ENCODE results near the gene SIPA1. TPM values are rescaled to one million over a fixed set of nuclear protein-coding genes. Genes with fewer than 3 reads are reported as not detected.

Gene SIPA1
- total RNA-seq, 4 donors from 2014 or later = 40.7 to 56.3 (median 45.8) TPM

- WGBS = 94% methylated on average over 7 of the region's 14 CpGs
Measured at GRCh38 chr11:65618763-65619162, 19.1 kb upstream of the SIPA1 start.

GRCh38 chr11:65619281-65619928 is 18.5 kb upstream of the SIPA1 start:
- Histone ChIP-seq H3K9me3 (no peaks in the 10 kb centered on the region), H3K4me1 (peaks cover 14 to 25% (median 21%) of the 10 kb centered on the region in 4 donors), H3K36me3 (peaks cover 36 to 75% (median 73%) of the 10 kb centered on the region in 4 donors), H3K27ac (replicated peaks in 1 of 4) (no peak overlapping the region), H3K4me3 (no peak overlapping the region), H3K27me3 (no peaks in the 10 kb centered on the region)
- 89% methylated on average over 19 of the region's 29 CpGs for whole genome bisulfite sequencing
- DNase-seq (ENCODE audit: extremely low spot score) = no peak
- TF ChIP-seq POLR2AphosphoS5 (IDR thresholded peaks at IDR 0.05) = no peak
- TF ChIP-seq, protein P1, sequence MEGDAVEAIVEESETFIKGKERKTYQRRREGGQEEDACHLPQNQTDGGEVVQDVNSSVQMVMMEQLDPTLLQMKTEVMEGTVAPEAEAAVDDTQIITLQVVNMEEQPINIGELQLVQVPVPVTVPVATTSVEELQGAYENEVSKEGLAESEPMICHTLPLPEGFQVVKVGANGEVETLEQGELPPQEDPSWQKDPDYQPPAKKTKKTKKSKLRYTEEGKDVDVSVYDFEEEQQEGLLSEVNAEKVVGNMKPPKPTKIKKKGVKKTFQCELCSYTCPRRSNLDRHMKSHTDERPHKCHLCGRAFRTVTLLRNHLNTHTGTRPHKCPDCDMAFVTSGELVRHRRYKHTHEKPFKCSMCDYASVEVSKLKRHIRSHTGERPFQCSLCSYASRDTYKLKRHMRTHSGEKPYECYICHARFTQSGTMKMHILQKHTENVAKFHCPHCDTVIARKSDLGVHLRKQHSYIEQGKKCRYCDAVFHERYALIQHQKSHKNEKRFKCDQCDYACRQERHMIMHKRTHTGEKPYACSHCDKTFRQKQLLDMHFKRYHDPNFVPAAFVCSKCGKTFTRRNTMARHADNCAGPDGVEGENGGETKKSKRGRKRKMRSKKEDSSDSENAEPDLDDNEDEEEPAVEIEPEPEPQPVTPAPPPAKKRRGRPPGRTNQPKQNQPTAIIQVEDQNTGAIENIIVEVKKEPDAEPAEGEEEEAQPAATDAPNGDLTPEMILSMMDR (IDR thresholded peaks at IDR 0.05) = no peak
- no peak for TF ChIP-seq EP300 (IDR thresholded peaks at IDR 0.05)
- no peak for TF ChIP-seq POLR2A (IDR thresholded peaks at IDR 0.05; ENCODE audit: low read depth)
- intact Hi-C loops (cut with DNase I) = no loop called here

More at GRCh38 chr11:65618763-65619162, 19.1 kb upstream of the SIPA1 start:
- H3K27ac ChIP-seq (replicated peaks in 1 of 4) = no peak overlapping the region
- peaks cover 31 to 69% (median 67%) of the 10 kb centered on the region in 4 donors for H3K36me3 ChIP-seq
- no peaks in the 10 kb centered on the region for H3K27me3 ChIP-seq
- H3K9me3 ChIP-seq = no peaks in the 10 kb centered on the region
- peaks cover 14 to 26% (median 21%) of the 10 kb centered on the region in 4 donors for H3K4me1 ChIP-seq
- intact Hi-C loops (cut with DNase I) = no loop called here
- no peak overlapping the region for H3K4me3 ChIP-seq
- DNase-seq (ENCODE audit: extremely low spot score) = no peak
- TF ChIP-seq POLR2A (IDR thresholded peaks at IDR 0.05; ENCODE audit: low read depth) (no peak), POLR2AphosphoS5 (IDR thresholded peaks at IDR 0.05) (no peak), EP300 (IDR thresholded peaks at IDR 0.05) (no peak)
- TF ChIP-seq, protein P1 (IDR thresholded peaks at IDR 0.05) = no peak

GRCh38 chr11:65620666-65621065 is 17.2 kb upstream of the SIPA1 start:
- H3K27ac ChIP-seq (replicated peaks in 1 of 4) = no peak overlapping the region
- no peak for DNase-seq (ENCODE audit: extremely low spot score)
- TF ChIP-seq, protein P1 (IDR thresholded peaks at IDR 0.05) = no peak
- TF ChIP-seq POLR2A (IDR thresholded peaks at IDR 0.05; ENCODE audit: low read depth) = no peak
- TF ChIP-seq POLR2AphosphoS5 (IDR thresholded peaks at IDR 0.05) = no peak
- no peak for TF ChIP-seq EP300 (IDR thresholded peaks at IDR 0.05)
- no peak overlapping the region for H3K4me3 ChIP-seq
- peaks cover 48 to 88% (median 86%) of the 10 kb centered on the region in 4 donors for H3K36me3 ChIP-seq
- 89% methylated on average over 9 of the region's 19 CpGs for WGBS
- H3K4me1 ChIP-seq = peaks cover 14 to 27% (median 21%) of the 10 kb centered on the region in 4 donors
- H3K9me3 ChIP-seq = no peaks in the 10 kb centered on the region
- H3K27me3 ChIP-seq = no peaks in the 10 kb centered on the region
- intact Hi-C loops (cut with DNase I) = loop anchor here (10.0 kb wide), 1 partner anchor 194 kb away; no protein-coding TSS in a partner anchor

DNA sequence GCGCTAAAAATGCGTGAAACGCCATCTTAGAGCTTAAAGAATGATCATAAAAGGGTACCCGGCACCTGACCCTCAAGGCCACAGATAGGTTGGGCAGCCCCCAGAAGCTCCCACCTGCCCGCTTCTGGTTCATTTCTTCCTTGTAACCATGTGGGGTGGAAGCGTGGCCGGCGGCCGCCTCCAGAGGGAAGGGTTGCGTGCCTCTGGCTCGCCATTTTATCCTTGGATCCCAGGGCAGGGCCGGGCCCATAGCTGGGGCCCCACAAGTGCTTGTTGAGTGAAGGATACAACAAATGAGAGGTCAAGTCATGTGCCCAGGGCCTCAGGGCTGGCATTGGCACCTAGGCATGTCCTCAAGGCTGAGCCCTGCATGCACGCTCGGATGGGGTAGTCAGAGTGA is 16.4 kb upstream of the SIPA1 start:
- H3K4me1 ChIP-seq = peaks cover 11 to 26% (median 20%) of the 10 kb centered on the region in 4 donors
- no peaks in the 10 kb centered on the region for H3K27me3 ChIP-seq
- TF ChIP-seq POLR2AphosphoS5 (IDR thresholded peaks at IDR 0.05) (no peak), EP300 (IDR thresholded peaks at IDR 0.05) (no peak), POLR2A (IDR thresholded peaks at IDR 0.05; ENCODE audit: low read depth) (no peak)
- TF ChIP-seq, protein P1 (IDR thresholded peaks at IDR 0.05) = no peak
- H3K9me3 ChIP-seq = no peaks in the 10 kb centered on the region
- 92% methylated on average over 14 of the region's 14 CpGs for WGBS
- H3K4me3 ChIP-seq = no peak overlapping the region
- DNase-seq (ENCODE audit: extremely low spot score) = no peak
- H3K27ac ChIP-seq (replicated peaks in 1 of 4) = no peak overlapping the region
- peaks cover 50 to 96% (median 94%) of the 10 kb centered on the region in 4 donors for H3K36me3 ChIP-seq
- intact Hi-C loops (cut with DNase I) = loop anchor here (10.0 kb wide), 1 partner anchor 193 kb away; no protein-coding TSS in a partner anchor
